Measurements from ENCODE around the gene PYDC1. TPM values are rescaled to one million over a fixed set of nuclear protein-coding genes. Genes with fewer than 3 reads are reported as not detected.
"Not testable (repeated sequence)": the region's sequence is repeated elsewhere in the genome, so short reads cannot be mapped to it uniquely, and the experiment has no call there.

PYDC1 gene
- total RNA-seq, 3 donors from 2014 or later: not detected

DNA sequence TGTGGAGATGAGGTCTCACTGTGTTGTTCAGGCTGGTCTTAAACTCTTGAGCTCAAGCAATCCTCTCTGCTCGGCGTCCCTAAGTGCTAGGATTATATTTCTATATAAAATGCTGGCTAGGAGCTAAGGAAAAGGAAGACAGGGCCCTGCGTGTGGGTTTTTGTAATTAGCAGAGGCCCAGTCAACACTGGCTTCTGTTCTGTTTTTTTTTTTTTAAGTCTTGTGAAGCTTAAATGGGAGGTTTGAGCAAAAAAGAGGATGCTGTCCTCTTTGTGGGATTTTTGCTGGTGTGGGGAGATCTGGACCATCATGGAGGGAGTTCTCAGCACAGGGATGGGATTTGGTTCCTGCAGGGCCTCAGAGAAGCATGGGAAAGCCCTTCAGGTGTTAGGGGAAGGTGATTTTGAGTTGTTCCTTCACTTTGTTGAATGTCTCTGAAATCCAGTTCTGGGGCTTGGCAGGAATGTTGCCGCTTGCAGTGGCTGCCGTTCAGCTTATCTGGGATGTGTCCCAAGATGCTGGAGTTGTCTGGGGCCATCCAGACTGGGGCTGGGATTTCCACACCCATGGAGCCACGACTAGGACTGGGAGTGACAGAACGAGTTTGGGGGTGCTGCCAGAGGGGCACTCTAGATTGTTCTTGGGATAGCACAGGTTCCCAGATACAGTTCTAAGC is 18.6 kb downstream of the PYDC1 start:
- intact Hi-C loops (cut with DNase I; ENCODE audit: low total_unique reads): no loop called here
- no peaks in the 10 kb centered on the region for H3K27me3 ChIP-seq
- H3K27ac ChIP-seq: no peak overlapping the region
- H3K36me3 ChIP-seq: no peaks in the 10 kb centered on the region
- TF ChIP-seq, protein P1, sequence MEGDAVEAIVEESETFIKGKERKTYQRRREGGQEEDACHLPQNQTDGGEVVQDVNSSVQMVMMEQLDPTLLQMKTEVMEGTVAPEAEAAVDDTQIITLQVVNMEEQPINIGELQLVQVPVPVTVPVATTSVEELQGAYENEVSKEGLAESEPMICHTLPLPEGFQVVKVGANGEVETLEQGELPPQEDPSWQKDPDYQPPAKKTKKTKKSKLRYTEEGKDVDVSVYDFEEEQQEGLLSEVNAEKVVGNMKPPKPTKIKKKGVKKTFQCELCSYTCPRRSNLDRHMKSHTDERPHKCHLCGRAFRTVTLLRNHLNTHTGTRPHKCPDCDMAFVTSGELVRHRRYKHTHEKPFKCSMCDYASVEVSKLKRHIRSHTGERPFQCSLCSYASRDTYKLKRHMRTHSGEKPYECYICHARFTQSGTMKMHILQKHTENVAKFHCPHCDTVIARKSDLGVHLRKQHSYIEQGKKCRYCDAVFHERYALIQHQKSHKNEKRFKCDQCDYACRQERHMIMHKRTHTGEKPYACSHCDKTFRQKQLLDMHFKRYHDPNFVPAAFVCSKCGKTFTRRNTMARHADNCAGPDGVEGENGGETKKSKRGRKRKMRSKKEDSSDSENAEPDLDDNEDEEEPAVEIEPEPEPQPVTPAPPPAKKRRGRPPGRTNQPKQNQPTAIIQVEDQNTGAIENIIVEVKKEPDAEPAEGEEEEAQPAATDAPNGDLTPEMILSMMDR (IDR thresholded peaks at IDR 0.05): no peak
- TF ChIP-seq POLR2A (IDR thresholded peaks at IDR 0.05): no peak
- DNase-seq (ENCODE audit: low spot score in 2 of 2): no peak
- no peak overlapping the region for H3K4me3 ChIP-seq
- no peaks in the 10 kb centered on the region for H3K9me3 ChIP-seq
- H3K4me1 ChIP-seq: peaks cover 8% of the 10 kb centered on the region in 2 donors

DNA sequence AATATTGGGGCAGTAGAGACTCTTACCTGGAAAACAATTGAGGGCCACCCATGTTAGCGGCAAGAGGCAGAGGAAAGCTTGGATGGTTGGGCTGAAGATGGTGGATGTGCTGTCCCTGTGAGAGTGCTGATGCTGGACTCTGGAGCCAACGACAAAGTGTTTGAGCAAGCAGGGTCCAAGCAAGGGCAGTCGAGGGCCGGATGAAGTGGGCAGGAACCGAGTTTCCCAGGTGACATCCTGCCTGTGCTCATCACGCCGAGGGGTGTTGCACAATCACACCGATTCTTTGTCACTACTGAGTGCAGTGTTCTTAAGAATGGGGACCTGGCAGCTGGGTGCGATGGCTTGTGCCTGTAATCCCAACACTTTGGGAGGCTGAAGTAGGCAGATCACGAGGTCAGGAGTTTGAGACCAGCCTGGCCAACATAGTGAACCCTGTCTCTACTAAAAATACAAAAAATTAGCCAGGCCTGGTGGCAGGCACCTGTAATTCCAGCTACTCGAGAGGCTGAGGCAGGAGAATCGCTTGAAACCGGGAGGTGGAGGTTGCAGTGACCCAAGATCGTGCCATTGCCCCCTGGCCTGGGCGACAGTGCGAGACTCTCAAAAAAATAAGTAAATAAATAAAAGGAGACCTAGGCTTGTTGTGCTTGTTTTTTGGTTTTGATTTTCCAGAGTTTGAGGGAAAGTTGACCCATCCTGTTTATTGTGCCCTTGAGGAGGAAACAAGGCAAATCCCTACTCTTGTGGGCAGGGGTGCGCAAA is 20.4 kb downstream of the PYDC1 start:
- Histone ChIP-seq H3K4me3 (no peak overlapping the region), H3K4me1 (peaks cover 5 to 7% of the 10 kb centered on the region in 2 donors), H3K36me3 (no peaks in the 10 kb centered on the region), H3K27me3 (no peaks in the 10 kb centered on the region), H3K27ac (no peak overlapping the region), H3K9me3 (no peaks in the 10 kb centered on the region)
- intact Hi-C loops (cut with DNase I; ENCODE audit: low total_unique reads): no loop called here
- no peak for TF ChIP-seq POLR2AphosphoS5 (IDR thresholded peaks at IDR 0.05)
- TF ChIP-seq POLR2A (IDR thresholded peaks at IDR 0.05): no peak
- no peak for DNase-seq (ENCODE audit: low spot score in 2 of 2)

DNA sequence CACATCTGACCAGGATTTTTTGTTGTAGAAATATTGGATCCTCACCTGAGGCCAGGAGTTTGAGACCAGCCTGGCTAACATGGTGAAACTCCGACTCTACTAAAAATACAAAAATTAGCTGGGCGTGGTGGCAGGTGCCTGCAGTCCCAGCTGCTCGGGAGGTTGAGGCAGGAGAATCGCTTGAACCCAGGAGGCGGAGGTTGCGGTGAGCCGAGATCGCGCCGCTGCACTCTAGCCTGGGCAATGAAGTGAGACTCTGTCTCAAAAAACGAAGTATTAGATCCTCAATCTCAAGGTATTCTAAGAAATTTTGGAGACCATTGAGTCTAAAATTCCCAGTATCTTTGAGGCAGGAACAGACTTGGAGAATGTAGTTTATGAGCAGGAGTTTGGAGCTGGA is 21.1 kb downstream of the PYDC1 start:
- H3K27ac ChIP-seq; H3K27me3 ChIP-seq; H3K4me1 ChIP-seq; H3K36me3 ChIP-seq; H3K9me3 ChIP-seq; H3K4me3 ChIP-seq; DNase-seq (ENCODE audit: low spot score in 2 of 2); intact Hi-C loops (cut with DNase I; ENCODE audit: low total_unique reads): not testable (repeated sequence)

GRCh38 chr16:31194898-31195297 is 22.0 kb downstream of the PYDC1 start:
- no peak for DNase-seq (ENCODE audit: low spot score in 2 of 2)
- H3K36me3 ChIP-seq: peaks cover 7% of the 10 kb centered on the region
- H3K9me3 ChIP-seq: no peaks in the 10 kb centered on the region
- H3K27ac ChIP-seq: no peak overlapping the region
- H3K4me3 ChIP-seq: no peak overlapping the region
- intact Hi-C loops (cut with DNase I; ENCODE audit: low total_unique reads): no loop called here
- H3K27me3 ChIP-seq: no peaks in the 10 kb centered on the region
- no peaks in the 10 kb centered on the region for H3K4me1 ChIP-seq
- no peak for TF ChIP-seq POLR2AphosphoS5 (IDR thresholded peaks at IDR 0.05)
- TF ChIP-seq, protein P1 (IDR thresholded peaks at IDR 0.05): no peak
- no peak for TF ChIP-seq POLR2A (IDR thresholded peaks at IDR 0.05)

- intact Hi-C loops (cut with DNase I; ENCODE audit: low total_unique reads): no loop called here
- TF ChIP-seq POLR2AphosphoS5 (IDR thresholded peaks at IDR 0.05) (no peak), POLR2A (IDR thresholded peaks at IDR 0.05) (no peak)
- TF ChIP-seq, protein P1 (IDR thresholded peaks at IDR 0.05): no peak
- Histone ChIP-seq H3K4me1 (no peaks in the 10 kb centered on the region), H3K27ac (no peak overlapping the region), H3K36me3 (peaks cover 15% of the 10 kb centered on the region), H3K4me3 (no peak overlapping the region), H3K27me3 (no peaks in the 10 kb centered on the region), H3K9me3 (no peaks in the 10 kb centered on the region)
- DNase-seq (ENCODE audit: low spot score in 2 of 2): no peak
These were observed 23.1 kb downstream of the PYDC1 start for GRCh38 chr16:31193874-31194273.

DNA sequence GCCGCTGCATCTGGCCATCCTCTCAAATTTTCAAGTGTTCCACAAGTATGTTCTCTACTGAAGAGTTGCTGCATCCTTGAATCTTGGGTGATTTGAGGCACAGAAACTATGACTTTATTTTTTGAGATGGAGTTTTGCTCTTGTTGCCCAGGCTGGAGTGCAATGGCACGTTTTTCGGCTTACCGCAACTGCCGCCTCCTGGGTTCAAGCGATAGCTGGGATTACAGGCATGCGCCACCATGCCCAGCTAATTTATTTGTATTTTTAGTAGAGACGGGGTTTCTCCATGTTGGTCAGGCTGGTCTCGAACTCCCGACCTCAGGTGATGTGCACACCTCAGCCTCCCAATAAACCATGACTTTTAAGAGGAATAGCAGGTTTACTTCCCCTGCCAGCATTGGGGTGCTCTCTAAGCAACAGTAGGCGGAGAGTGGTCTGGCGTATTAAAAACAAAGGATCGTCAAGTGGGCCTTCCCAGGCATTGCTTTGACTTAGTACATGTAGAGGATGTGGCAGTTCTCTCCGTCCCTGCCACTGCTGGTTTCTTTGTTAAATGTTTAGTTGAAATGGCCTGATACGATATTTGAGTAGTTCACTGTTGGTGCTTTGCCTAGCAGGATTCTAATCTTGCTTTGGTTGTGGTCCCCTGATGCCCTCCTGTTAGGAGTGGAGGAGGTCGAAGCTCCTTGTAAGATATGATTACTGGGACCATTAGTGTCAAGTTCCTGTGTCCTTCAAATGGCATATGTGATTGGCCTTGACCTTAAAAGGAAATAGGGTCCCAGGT is 23.9 kb downstream of the PYDC1 start:
- DNase-seq (ENCODE audit: low spot score in 2 of 2): no peak
- Histone ChIP-seq H3K4me1 (no peaks in the 10 kb centered on the region), H3K4me3 (no peak overlapping the region), H3K9me3 (no peaks in the 10 kb centered on the region), H3K36me3 (peaks cover 16% of the 10 kb centered on the region), H3K27ac (no peak overlapping the region), H3K27me3 (no peaks in the 10 kb centered on the region)
- intact Hi-C loops (cut with DNase I; ENCODE audit: low total_unique reads): no loop called here
- TF ChIP-seq POLR2AphosphoS5 (IDR thresholded peaks at IDR 0.05) (no peak), POLR2A (IDR thresholded peaks at IDR 0.05) (no peak)
- TF ChIP-seq, protein P1 (IDR thresholded peaks at IDR 0.05): no peak

Measured in breast epithelium (tissue), 4 donors.